Astrocyte (in vitro differentiated cells and primary cell): ENCODE measurements around the gene DCAF6.

Source experiments
- EZH2 ChIP-seq: IDR thresholded peaks from 2 replicates; pipeline ENCODE4 v1.6.1; 2012; ENCODE audit warnings: mild to moderate bottlenecking, low read length, inconsistent platforms; ENCODE audit not compliant: insufficient read depth
- TF ChIP-seq, protein P1 (sequence below): IDR thresholded peaks from 2 replicates; pipeline ENCODE4 v1.5.1; 2011; ENCODE audit warnings: low read depth, mild to moderate bottlenecking, inconsistent platforms, low read length, moderate library complexity; ENCODE audit not compliant: insufficient read depth

DNA sequence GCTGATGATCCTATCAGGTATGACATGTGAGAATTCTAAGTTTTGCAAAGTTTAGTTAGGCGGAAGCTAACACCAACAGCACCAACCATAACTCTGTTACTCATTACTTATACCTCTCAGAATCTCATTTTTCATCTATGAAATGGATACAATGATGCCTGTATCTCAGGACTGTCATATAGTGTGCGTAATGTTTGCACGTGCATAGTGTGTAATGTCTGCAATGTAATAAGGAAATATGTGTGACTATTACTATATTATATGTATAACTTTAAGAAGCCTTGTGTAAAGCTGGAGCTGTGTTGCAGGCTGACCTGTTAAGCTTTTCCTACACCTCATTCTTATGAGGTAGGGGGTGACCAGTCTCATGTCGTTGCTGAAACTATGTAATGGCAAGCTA, 35.6 kb upstream of the DCAF6 start:
- TF ChIP-seq, protein P1, sequence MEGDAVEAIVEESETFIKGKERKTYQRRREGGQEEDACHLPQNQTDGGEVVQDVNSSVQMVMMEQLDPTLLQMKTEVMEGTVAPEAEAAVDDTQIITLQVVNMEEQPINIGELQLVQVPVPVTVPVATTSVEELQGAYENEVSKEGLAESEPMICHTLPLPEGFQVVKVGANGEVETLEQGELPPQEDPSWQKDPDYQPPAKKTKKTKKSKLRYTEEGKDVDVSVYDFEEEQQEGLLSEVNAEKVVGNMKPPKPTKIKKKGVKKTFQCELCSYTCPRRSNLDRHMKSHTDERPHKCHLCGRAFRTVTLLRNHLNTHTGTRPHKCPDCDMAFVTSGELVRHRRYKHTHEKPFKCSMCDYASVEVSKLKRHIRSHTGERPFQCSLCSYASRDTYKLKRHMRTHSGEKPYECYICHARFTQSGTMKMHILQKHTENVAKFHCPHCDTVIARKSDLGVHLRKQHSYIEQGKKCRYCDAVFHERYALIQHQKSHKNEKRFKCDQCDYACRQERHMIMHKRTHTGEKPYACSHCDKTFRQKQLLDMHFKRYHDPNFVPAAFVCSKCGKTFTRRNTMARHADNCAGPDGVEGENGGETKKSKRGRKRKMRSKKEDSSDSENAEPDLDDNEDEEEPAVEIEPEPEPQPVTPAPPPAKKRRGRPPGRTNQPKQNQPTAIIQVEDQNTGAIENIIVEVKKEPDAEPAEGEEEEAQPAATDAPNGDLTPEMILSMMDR, result no peak
- no peak for TF ChIP-seq EZH2
